GM19452 (cell line): ENCODE data around the gene GATAD2A.

Experiments
- ATAC-seq: cut with Tn5 transposase; IDR thresholded peaks from one replicate; pipeline ENCODE4 v1.9.1; 2021; ENCODE audit not compliant: unreplicated experiment

GATAD2A gene

GRCh38 chr19:19487950-19488874 lies 82.7 kb downstream of the GATAD2A start:
- ATAC-seq, result no peak

- ATAC-seq, result peak; percentile 73
Observed at GRCh38 chr19:19488875-19489690, 83.6 kb downstream of the GATAD2A start.

- no peak for ATAC-seq
Observed at GRCh38 chr19:19489804-19490204, 84.3 kb downstream of the GATAD2A start.

DNA sequence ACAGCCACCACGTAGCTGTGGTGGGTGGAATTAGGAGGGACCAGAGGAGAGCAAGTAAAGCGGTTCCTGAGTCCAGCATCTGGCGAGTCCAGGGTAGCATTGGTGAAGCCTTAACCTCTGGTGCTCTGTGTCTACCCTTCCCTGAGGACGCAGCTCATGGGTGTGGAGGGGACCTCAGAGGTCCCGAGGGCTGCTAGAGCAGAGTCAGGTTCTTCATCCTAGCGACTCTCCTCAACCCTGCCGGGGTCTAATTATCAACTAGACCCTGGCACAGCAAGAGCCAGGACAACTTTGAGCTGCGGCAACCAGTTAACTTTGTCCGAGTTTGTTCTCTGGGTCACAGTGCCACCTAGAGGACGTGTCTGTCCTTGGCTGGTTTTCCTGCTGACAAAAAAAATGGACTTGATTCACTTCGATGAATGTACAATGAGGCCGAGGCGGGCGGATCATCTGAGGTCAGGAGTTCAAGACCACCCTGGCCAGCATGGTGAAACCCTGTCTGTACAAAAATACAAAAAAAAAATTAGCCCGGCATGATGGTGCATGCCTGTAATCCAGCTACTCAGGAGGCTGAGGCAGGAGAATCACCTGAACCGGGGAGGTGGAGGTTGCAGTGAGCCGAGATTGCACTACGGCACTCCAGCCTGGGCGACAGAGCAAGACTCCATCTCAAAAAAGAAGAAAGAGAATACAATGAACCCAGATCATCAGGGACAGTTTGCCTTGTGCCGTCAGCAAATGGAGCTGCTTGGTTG lies 84.9 kb downstream of the GATAD2A start:
- no peak for ATAC-seq

GRCh38 chr19:19491321-19492025 lies 86.0 kb downstream of the GATAD2A start:
- no peak for ATAC-seq

- ATAC-seq, result no peak
Observed at GRCh38 chr19:19492026-19492610, 86.6 kb downstream of the GATAD2A start.

DNA sequence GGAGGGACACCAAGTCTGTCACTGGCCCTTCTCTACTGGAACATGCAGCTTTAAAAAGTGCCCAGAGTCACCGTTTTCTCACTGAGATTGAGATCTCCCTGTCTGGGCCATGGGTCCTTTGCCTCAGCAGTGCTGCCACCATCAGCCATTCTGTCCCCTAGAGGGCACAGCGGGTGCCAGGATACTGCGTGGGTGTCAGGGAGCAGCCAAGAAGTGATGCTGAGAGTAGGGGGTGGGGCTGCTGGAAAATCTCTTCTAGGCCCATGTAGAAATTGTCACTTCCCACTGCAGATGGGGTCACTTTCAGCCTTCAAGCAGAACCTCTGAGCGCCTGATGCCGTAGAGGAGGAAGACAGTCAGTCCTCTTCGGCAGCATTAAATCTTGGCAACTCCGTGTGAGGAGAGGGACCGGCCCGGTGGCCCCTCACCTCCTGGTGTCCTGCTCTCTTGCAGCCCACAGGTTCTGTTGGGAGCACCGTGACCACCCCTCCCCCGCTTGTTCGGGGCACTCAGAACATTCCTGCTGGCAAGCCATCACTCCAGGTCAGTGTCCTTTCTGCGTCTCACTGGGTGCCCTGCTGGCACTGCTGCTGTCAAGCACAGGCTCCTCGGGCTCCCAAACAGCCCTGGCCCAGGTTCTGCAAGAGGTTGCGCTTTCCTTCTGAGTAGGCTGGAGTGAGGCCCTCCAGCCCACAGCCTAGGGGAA lies 88.5 kb downstream of the GATAD2A start:
- ATAC-seq, result no peak

GRCh38 chr19:19495614-19496603 lies 90.4 kb downstream of the GATAD2A start:
- ATAC-seq, result no peak

DNA sequence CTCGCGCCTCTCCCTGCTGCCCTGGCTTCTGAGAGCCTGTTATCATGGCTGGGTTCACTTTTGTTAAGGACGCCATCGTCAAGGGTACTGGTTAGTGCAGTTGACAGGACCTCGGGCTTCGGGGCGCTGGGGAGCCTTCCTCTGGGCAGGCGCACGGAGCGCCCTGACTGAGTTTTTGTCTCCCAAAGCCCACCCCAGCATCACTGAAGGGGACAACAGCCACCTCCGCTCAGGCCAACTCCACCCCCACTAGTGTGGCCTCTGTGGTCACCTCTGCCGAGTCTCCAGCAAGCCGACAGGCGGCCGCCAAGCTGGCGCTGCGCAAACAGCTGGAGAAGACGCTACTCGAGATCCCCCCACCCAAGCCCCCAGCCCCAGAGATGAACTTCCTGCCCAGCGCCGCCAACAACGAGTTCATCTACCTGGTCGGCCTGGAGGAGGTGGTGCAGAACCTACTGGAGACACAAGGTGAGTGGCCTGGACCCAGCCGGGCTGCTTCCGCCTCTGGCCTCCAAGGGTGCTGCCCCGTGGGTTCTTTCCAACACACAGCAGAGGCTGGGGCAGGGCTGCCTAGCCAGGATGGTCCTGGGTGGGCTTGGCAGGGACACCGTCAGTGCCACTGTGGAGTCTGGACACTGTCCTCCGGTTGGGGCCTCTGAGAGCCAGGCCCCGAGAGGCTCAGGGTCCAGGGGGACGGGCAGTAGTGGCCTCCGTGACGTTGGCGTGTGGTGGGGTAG lies 92.9 kb downstream of the GATAD2A start:
- no peak for ATAC-seq

GRCh38 chr19:19499272-19499995 lies 94.0 kb downstream of the GATAD2A start:
- ATAC-seq, result no peak

DNA sequence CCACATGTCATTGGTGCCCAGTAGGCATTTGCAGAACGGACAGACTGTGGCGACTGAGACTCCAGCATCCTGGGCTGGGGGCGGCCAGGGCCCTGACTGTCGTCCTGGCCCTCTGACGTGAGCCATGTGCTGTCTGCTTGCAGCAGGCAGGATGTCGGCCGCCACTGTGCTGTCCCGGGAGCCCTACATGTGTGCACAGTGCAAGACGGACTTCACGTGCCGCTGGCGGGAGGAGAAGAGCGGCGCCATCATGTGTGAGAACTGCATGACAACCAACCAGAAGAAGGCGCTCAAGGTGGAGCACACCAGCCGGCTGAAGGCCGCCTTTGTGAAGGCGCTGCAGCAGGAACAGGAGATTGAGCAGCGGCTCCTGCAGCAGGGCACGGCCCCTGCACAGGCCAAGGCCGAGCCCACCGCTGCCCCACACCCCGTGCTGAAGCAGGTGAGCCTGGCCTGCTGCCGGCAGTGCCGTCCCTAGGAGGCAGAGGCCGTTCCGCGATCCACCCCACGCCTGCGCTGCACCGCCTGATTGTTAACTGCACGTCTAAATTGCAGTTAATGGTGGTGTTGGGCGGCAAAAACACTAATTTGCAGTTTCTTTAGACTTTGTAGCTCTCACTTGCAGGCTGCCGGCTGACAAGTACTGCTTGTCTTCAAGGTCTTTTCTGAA lies 95.6 kb downstream of the GATAD2A start:
- ATAC-seq, result no peak

DNA sequence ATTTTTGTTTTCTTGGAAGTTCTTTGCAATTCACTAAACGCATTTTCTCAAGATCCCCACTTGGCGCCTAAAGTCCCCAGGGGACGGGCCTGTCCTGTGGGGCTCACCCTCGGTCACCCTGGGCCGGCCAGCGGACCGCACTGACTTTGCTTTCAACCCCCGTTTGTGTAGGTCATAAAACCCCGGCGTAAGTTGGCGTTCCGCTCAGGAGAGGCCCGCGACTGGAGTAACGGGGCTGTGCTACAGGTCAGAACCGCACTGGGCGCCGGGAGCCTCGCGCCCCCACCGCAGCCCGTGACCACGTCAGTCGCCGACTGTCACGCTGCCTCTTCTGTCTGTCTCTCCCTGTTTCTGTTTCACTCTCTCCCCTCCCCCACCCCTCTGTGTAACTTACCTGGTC lies 96.3 kb downstream of the GATAD2A start:
- no peak for ATAC-seq

DNA sequence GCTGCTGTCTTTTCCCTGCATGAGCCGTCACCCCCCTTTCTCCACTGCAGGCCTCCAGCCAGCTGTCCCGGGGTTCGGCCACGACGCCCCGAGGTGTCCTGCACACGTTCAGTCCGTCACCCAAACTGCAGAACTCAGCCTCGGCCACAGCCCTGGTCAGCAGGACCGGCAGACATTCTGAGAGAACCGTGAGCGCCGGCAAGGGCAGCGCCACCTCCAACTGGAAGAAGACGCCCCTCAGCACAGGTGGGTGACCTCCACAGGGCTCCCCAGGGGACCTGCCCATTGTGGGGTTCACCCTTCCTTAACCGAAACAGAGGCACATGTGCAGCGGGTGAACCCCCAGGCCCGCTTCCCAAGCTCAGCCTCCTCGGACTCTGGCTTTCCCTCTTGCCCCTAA lies 96.8 kb downstream of the GATAD2A start:
- ATAC-seq, result no peak

GRCh38 chr19:19502808-19503602 lies 97.5 kb downstream of the GATAD2A start:
- ATAC-seq, result no peak

DNA sequence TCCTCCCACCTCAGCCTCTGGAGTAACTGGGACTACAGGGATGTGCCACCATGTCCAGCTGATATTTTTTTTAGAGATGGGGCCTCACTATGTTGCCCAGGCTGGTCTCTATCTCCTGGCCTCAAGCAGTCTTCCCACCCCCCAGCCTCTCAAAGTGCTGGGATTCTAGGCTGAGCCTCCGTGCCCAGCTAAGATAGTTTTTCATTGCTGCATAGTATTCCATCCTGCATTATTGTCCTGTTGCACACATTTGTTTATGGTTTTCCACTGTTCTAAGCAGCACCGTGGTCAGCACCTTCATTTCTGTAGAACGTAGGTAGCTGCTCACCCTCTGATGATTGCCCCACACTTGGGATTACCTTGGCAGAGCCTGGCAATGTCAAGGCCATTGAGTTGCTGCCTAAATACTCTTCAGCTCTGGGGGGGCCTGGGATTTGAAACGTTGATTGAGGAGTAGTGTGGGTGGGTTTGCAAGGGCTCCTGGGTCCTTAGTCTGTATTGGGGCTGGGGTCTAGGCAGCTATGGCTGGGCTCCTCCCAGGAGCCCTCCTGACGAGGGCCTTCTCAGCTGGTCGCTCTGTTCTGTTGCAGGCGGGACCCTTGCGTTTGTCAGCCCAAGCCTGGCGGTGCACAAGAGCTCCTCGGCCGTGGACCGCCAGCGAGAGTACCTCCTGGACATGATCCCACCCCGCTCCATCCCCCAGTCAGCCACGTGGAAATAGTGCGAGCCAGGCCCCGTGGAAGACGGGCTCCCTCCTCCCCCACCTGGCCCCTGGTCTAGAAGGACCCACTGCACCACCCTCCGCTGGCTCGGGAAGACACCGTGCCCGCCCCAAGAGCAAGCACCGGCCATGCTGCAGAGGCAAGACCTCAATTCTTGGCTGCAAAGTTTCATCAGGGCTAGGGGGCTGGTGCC lies 99.5 kb downstream of the GATAD2A start:
- no peak for ATAC-seq
